HG03571 (cell line): ENCODE data around the gene SMCO3.

Experiments
- ATAC-seq: cut with Tn5 transposase; IDR thresholded peaks from one replicate; pipeline ENCODE4 v1.9.1; 2021; ENCODE audit not compliant: unreplicated experiment

The SMCO3 gene

GRCh38 chr12:14814014-14814413, at the start of gene SMCO3:
Gene SMCO3, minus strand, starts transcription at chr12:14814182. Its CDS starts 7,502 bp downstream, at chr12:14806680.
- no peak for ATAC-seq

- ATAC-seq: no peak
Measured at GRCh38 chr12:14860490-14860889, 46.5 kb upstream of the SMCO3 start.

DNA sequence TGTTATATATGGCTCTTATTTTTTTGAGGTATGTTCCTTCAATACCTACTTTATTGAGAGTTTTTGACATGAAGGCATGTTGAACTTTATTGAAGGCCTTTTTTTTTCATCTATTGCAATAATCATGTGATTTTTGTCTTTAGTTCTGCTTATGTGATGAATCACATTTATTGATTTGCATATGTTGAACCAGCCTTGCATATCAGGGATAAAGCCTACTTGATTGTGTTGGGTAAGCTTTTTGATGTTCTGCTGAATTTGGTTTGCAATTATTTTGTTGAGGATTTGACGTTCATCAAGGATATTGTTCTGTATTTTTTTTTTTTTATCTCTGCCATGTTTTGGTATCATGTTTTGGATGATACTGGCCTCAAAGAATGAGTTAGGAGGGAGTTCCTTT, 44.5 kb upstream of the SMCO3 start:
- no peak for ATAC-seq

- ATAC-seq: no peak
Measured at GRCh38 chr12:14854586-14855183, 40.7 kb upstream of the SMCO3 start.

DNA sequence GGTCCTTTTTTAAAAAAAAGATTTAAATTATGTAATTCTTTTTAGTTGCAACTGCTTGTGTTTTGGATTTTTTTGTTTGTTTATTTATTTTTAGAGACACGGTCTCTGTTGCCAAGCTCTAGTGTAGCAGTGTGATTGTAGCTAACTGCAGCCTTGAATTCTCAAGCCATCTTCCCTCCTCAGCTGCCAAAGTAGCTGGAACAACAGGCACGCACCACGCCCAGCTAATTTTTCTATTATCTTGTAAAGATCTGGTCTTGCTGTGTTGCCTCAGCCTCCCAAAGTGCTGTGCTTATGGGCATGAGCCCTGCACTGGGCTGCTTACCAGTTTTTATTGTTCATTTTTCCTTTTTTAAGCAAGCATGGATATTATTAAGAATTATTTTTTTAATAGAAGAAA, 40.0 kb upstream of the SMCO3 start:
- ATAC-seq: no peak

DNA sequence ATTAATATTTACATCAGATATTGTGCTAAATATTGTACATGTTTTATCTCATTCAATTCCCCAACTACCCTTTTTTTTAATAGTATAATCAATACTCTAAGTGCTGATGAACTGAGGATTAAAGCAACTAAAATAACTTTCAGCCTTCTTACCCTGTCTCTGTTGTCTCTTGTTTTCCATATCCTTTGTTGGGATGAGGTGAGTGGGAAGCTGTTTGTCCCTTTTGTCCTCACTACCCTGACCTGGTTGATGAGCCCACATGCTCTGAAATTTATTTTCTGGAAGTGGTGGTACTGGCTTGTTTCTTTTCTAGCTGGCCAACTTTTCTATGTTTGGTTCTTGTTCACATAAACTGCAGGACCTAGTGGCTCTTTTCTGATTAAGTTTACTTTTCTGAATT, 38.9 kb upstream of the SMCO3 start:
- ATAC-seq: no peak

- ATAC-seq: no peak
Measured at GRCh38 chr12:14850929-14851663, 37.1 kb upstream of the SMCO3 start.

- no peak for ATAC-seq
Measured at GRCh38 chr12:14849661-14850060, 35.7 kb upstream of the SMCO3 start.

GRCh38 chr12:14846876-14847580, 33.0 kb upstream of the SMCO3 start:
- no peak for ATAC-seq

DNA sequence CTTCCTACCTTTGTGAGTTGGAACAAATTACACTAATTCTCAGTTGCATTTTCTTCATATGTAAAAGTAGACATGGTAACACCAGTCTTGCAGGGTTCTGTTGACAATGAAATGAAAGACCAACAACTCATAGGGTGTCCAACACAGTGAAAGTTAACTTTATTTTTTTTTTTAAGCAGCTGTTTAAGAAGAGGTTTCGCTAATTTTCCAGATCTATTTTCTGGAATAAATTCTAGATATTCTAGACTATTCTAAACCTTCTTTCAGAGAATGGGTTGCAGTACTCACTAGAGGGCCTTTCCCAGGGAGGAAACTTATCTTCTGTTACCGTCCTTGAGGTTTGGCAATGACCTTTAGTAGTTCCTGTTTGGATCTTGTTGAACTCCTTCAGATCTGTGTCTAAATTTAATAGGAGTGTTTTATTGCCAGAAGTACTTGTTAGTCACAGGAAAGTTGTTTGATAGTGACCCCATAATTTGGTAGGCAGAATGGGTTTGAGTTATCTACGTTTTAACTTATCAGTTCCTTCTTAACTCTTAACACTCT, 32.1 kb upstream of the SMCO3 start:
- no peak for ATAC-seq

- no peak for ATAC-seq
Measured at GRCh38 chr12:14845350-14845750, 31.4 kb upstream of the SMCO3 start.

GRCh38 chr12:14844401-14844800, 30.4 kb upstream of the SMCO3 start:
- ATAC-seq: no peak

- ATAC-seq: no peak
Measured at GRCh38 chr12:14843425-14843887, 29.5 kb upstream of the SMCO3 start, which contains the start of gene ART4. Gene ART4, minus strand, starts transcription at chr12:14843526. Its CDS starts 413 bp downstream, at chr12:14843113.

- no peak for ATAC-seq
Measured at GRCh38 chr12:14842315-14842714, 28.3 kb upstream of the SMCO3 start.

DNA sequence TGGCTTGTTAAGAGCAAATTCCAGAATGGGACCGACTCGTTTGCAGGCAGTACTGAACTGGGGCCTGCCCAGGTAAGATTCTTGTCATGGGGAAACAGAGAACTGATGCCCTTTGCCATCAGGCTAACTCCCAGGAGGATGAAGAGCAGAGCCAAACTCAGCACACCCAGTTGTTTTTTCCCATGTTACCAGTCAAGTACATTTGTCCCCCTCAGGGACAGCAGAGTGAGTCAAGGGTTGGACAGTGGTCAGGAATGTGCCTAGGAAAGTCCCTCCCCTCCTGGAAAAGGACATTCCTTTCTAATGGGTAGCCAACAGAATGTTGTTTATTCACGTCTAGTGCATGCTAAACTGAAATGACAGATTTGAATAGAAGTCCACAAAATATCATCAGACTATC, 27.8 kb upstream of the SMCO3 start:
- ATAC-seq: no peak

GRCh38 chr12:14840616-14841015, 26.6 kb upstream of the SMCO3 start:
- ATAC-seq: no peak

DNA sequence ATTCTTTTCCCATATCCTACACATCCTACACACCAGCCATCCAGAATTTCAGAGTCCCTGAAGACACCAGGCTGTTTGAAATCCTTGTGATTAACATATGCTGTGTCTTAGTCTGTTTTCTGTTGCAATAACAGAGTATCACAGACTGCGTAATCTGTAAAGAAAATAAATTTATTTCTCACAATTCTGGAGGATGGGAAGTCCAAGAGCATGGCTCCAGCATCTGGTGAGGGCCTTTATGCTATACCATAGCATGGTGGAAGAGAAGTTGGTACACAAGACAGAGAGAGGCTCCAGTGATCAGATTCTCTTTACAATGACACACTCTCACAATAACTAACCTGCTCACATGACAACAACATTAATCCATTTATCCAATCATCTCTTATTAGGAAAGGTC, 25.3 kb upstream of the SMCO3 start:
- no peak for ATAC-seq

- no peak for ATAC-seq
Measured at GRCh38 chr12:14836336-14837210, 22.6 kb upstream of the SMCO3 start.

- ATAC-seq: no peak
Measured at GRCh38 chr12:14834509-14834908, 20.5 kb upstream of the SMCO3 start.

DNA sequence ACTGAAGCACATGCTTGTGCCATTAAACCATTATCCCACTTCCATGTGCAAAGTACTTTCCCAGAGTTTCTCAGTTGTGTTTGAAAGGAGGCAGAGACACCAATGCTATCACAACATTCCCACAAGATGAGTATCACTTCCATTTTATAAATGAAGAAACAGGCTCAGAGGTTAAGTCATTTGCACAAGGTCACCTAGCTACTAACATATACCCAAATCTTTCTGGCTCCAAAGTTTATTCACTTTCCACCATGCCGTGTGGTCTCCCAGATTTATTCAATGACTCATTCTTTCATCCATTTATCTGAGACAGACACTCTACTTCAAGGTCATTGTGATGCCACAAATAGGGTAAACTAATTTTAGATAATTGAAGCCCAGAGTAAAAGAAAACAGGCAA, 20.0 kb upstream of the SMCO3 start:
- ATAC-seq: no peak

- no peak for ATAC-seq
Measured at GRCh38 chr12:14833336-14833735, 19.4 kb upstream of the SMCO3 start.
